ENCODE data around the gene BLM. TPM values are rescaled to one million over a fixed set of nuclear protein-coding genes. Genes with fewer than 3 reads are reported as not detected.

Gene BLM
- total RNA-seq, 1 experiment from 2014 or later: 31.8 TPM

GRCh38 chr15:90799639-90800170, 82.6 kb downstream of the BLM start:
- CTCF ChIA-PET: no interaction called here

GRCh38 chr15:90801803-90802202, 84.7 kb downstream of the BLM start:
- H3K27ac Mint-ChIP-seq (ENCODE audit: unreplicated experiment): no peak overlapping the region
- no peaks in the 10 kb centered on the region for H3K9me3 Mint-ChIP-seq (ENCODE audit: low read depth, unreplicated experiment)
- no peaks in the 10 kb centered on the region for H3K27me3 Mint-ChIP-seq (ENCODE audit: unreplicated experiment)
- no peak for DNase-seq
- TF ChIP-seq CTCF (IDR thresholded peaks at IDR 0.05; ENCODE audit: unreplicated experiment): no peak
- H3K4me3 Mint-ChIP-seq (ENCODE audit: low read depth, unreplicated experiment): no peak overlapping the region
- intact Hi-C loops (cut with micrococcal nuclease; ENCODE audit: unreplicated experiment): no loop called here
- BruUV-seq (replicated peaks): no TSS peak
- CTCF ChIA-PET: no interaction called here
- no peaks in the 10 kb centered on the region for H3K4me1 Mint-ChIP-seq (ENCODE audit: low read depth, unreplicated experiment)
- H3K36me3 Mint-ChIP-seq (ENCODE audit: insufficient read depth, unreplicated experiment): no peaks in the 10 kb centered on the region

More at GRCh38 chr15:90799639-90800170, 82.6 kb downstream of the BLM start:
- H3K27me3 Mint-ChIP-seq (ENCODE audit: unreplicated experiment): no peaks in the 10 kb centered on the region
- no peaks in the 10 kb centered on the region for H3K9me3 Mint-ChIP-seq (ENCODE audit: low read depth, unreplicated experiment)
- no peak overlapping the region for H3K27ac Mint-ChIP-seq (ENCODE audit: unreplicated experiment)
- DNase-seq: no peak
- TF ChIP-seq CTCF (IDR thresholded peaks at IDR 0.05; ENCODE audit: unreplicated experiment): no peak
- no TSS peak for BruUV-seq (replicated peaks)
- H3K36me3 Mint-ChIP-seq (ENCODE audit: insufficient read depth, unreplicated experiment): no peaks in the 10 kb centered on the region
- intact Hi-C loops (cut with micrococcal nuclease; ENCODE audit: unreplicated experiment): no loop called here
- H3K4me1 Mint-ChIP-seq (ENCODE audit: low read depth, unreplicated experiment): no peaks in the 10 kb centered on the region
- no peak overlapping the region for H3K4me3 Mint-ChIP-seq (ENCODE audit: low read depth, unreplicated experiment)

GRCh38 chr15:90807074-90807785, 90.1 kb downstream of the BLM start:
- Mint-ChIP-seq H3K36me3 (ENCODE audit: insufficient read depth, unreplicated experiment) (no peaks in the 10 kb centered on the region), H3K4me3 (ENCODE audit: low read depth, unreplicated experiment) (no peak overlapping the region), H3K9me3 (ENCODE audit: low read depth, unreplicated experiment) (no peaks in the 10 kb centered on the region), H3K27ac (ENCODE audit: unreplicated experiment) (no peak overlapping the region), H3K27me3 (ENCODE audit: unreplicated experiment) (no peaks in the 10 kb centered on the region), H3K4me1 (ENCODE audit: low read depth, unreplicated experiment) (no peaks in the 10 kb centered on the region)
- CTCF ChIA-PET: interaction anchor here (0.7 kb wide), 1 partner anchor 467 kb away, joined by 3 read pairs; no protein-coding TSS in a partner anchor
- intact Hi-C loops (cut with micrococcal nuclease; ENCODE audit: unreplicated experiment): no loop called here
- no TSS peak for BruUV-seq (replicated peaks)
- TF ChIP-seq CTCF (IDR thresholded peaks at IDR 0.05; ENCODE audit: unreplicated experiment): no peak
- DNase-seq: no peak

- Mint-ChIP-seq H3K4me3 (ENCODE audit: low read depth, unreplicated experiment) (no peak overlapping the region), H3K9me3 (ENCODE audit: low read depth, unreplicated experiment) (no peaks in the 10 kb centered on the region), H3K27ac (ENCODE audit: unreplicated experiment) (no peak overlapping the region), H3K36me3 (ENCODE audit: insufficient read depth, unreplicated experiment) (no peaks in the 10 kb centered on the region), H3K4me1 (ENCODE audit: low read depth, unreplicated experiment) (no peaks in the 10 kb centered on the region), H3K27me3 (ENCODE audit: unreplicated experiment) (no peaks in the 10 kb centered on the region)
- intact Hi-C loops (cut with micrococcal nuclease; ENCODE audit: unreplicated experiment): no loop called here
- no peak for TF ChIP-seq CTCF (IDR thresholded peaks at IDR 0.05; ENCODE audit: unreplicated experiment)
- no peak for DNase-seq
- no TSS peak for BruUV-seq (replicated peaks)
- CTCF ChIA-PET: interaction anchor here (0.7 to 1.2 kb wide), 2 partner anchors 18 to 467 kb away, joined by 3 to 6 read pairs; no protein-coding TSS in a partner anchor
Measured at GRCh38 chr15:90807786-90808086, 90.6 kb downstream of the BLM start.

Data from Calu3 (cell line).